T-helper 9 cell (primary cell): ENCODE results near the gene EFCAB9.

ENCODE experiments used
- DNase-seq: peaks from one replicate; pipeline ENCODE4 v3.0.0-alpha.2; 2020

The EFCAB9 gene

DNA sequence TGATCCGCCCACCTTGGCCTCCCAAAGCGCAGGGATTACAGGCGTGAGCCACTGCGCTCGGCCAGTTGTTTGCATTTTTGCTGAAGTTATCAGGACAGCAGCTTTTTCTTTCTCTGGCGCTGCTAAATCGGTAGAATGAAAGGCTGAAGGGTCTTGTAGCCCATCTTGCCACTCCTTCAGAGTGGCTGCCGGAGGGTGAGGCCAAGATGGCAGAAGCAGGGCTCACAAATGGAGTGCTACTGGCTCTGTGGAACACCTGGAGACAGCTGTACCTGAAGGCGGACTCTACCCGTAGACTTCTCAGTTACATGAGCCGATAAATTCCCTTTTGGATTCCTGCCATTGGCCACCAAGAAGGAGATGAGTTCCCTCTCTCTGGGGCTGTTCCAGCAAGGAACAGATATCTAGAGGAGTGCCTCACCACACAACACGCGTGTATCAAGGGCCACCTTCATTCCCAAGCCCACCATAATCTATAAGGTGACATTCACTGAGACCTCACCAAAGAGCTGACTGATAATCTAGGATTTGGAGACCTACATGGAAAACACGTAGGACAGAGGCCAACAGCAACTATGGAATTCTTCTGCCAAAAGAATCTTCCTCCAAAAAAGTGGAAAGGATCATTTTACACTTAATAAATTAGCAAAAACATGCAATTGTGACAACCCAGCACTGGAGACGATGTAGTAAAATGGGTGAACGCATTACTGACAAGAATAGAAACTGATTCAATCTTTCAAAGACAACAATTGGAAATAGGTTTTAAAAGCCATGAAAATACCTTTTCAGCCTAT is 27.7 kb upstream of the EFCAB9 start:
- no peak for DNase-seq

DNA sequence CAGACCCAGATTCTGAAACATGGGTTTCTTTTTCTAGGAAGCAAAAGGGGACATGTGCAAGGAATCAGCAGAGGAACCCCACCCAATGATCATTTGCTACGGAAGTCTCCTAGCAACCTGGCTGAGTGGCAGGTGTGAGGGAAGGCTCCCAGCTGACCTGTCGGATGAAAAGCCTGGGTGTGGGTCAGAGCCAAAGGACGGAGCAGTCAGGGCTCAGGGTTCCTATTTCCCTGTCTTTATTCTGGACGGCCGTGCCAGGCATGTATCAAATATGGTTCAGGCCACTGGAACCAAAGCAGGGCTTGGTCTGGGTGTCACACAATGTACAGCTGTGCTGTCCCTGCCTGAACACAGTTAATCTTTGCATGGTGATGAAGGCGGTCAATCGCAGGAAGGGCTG is 26.1 kb upstream of the EFCAB9 start:
- no peak for DNase-seq

DNA sequence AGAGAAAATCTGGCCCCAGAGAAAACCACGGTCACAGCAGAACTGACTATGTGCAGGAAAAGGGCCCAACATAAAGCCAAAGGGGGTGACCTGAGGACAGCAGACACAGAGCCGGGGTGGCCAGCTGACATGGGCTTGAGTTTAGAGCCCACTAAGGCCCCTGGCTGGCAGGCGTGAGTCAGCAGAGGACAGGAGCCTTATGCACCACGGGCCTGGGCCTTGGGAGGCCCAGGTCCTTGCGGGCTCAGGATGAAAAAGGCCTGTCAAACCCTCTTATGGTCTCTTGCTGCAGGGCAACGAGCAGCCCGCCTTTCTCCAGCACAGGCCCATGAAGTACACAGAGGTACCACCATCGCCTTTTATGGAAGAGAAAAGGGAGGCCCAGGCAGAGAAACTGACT is 25.7 kb upstream of the EFCAB9 start:
- DNase-seq: no peak

DNA sequence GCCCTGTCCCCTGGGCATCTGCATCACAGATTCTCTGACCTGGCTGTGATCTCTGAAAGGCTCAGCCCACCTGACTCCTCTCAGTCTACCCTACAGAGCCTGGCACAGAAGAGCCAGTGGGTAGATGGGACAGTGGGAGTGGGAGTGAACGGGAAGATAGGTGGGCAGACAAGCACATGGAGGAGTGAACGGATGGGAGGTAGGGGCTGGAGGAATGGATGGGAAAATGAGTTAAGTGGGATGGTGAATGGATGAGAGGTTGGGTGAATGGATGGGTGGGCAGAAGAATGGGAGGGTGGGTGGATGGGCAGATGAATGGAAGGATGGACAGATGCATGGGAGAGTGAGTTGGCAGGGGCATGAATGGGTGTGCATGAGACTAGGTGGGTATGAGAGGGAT is 24.8 kb upstream of the EFCAB9 start:
- no peak for DNase-seq

DNA sequence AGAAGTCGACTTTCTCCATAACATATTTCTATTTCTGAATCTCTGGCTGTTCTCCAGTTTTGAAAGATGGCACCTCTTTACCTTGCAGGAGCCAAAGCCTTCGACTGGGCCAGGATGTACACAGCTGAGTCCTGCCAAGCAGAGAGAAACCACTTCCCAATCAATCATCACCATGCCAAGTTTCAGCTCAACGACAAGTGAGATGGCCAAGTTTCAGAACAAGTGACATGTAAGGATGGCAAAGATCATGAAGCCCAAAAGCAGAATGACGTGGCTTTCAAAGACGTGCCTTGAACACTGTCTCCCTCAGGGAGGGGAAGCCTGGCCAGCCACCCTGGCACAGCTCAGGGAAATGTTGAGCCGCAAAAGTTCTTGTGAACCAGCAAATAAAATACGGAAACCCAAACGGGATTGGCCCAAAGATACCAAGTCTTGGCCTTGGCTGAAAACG is 23.7 kb upstream of the EFCAB9 start:
- no peak for DNase-seq

DNA sequence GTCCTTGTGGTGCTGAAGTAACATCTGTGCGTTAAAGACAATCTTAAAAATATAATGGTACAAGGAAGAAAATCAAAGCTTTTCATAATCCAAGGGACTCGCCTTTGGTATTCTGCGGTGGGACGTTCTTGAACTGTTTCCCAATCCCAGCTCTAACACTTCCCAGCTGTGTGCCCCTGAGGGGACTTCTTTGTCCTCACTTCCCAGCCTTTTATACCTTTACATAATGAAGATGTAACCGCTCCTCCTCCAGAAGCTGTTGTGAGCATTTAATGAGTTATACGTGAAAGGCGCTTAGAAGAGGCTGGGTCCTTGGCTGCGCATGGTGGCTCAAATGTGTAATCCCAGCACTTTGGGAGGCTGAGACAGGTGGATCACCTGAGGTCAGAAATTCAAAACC is 22.9 kb upstream of the EFCAB9 start:
- no peak for DNase-seq

DNA sequence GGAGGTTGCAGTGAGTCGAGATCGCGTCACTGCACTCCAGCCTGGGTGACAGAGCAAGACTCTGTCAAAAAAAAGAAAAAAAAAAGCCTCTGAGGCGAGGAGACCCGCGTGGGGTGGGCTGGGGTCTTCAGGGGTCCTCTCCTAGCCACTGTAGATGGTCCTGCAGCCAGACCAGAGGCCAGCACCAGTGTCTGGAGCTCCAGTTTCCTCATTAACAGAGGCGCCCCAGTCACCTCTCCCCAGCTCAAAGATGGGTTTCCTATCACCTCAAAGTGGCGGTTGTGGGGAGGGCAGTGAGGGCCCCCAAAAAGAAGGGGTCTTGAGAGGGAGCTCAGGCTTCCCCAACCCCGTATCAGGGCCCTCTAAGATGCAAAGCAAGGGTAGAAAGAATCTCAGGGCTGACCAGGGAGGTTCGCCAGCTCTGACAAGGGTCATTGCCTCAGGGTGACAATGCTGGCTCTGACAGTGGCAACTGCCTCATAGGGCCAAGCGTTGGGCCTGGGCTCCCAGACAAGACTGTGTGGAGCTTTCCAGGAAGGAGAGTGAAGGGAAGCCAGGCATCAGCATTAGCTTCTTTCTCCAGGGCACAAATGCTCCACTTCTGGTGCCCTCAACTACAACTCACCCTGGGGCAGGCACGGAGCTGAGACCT is 20.9 kb upstream of the EFCAB9 start:
- DNase-seq: no peak

DNA sequence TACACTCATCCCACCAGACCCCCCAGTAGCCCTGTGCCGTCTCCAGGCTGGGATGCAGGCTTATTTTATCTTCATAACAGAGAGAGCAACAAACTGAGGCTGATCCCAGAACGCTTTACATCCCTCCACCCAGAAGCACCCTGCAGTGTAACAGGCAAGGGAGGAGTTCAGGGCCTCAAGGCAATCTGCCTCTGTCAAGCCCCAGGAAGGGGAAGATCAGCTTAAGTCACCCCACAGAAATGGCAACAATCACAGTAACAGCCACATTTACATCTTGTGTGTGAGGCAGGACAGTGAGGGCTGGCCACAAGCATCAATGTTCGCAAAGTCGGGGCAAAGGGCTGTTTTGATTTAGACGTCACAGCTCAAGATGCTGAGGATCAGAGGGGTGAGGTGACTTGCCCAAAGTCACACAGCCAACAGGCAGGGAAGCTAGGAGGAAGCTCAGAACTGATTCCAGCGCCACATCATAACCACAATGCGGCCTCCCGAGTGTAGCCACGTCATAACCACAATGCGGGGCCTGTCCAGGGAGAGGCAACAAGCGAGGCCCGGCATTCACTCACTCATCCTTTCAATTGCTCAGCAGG is 20.3 kb upstream of the EFCAB9 start:
- peak; percentile 54 for DNase-seq

DNA sequence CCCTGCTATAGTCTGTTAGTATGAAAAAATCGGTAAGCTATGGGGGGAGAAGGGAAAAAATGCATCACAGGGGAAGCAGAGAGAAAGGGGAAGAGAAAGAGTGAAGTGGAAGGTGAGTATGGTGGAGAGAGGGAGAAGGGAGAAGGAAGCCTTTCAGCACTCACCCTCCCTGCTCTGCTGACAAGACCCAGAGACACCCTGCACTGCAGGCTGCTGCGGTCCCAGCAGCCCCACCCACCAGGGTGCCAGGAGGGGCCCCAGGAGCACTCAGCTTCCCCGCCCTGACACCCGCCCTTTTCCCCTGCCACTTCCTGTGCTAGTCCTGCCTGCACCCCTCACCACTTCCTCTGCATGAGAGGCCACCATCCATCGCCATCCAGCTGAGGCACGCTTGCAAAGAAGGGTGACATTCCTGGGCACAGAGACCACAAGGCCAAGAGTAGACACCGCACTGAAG is 18.7 kb upstream of the EFCAB9 start:
- DNase-seq: peak; percentile 83

DNA sequence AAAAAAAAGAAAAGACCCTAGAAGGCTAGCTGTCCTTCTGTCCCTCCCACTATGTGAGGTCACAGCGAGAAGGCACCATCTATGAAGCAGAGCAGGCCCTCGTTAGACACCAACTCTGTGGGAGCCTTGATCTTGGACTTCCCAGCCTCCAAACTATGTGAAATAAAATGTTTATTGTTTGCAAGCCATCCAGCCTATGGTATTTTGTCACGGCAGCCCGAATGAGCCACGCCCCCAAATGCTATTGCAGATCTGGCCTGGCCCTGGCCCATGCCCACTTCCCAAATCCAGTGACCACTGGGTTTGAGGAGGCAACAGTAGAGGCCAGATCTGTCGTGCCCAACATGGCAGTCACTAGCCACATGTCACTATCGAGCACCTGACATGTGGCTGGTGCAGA is 16.8 kb upstream of the EFCAB9 start:
- DNase-seq: no peak

DNA sequence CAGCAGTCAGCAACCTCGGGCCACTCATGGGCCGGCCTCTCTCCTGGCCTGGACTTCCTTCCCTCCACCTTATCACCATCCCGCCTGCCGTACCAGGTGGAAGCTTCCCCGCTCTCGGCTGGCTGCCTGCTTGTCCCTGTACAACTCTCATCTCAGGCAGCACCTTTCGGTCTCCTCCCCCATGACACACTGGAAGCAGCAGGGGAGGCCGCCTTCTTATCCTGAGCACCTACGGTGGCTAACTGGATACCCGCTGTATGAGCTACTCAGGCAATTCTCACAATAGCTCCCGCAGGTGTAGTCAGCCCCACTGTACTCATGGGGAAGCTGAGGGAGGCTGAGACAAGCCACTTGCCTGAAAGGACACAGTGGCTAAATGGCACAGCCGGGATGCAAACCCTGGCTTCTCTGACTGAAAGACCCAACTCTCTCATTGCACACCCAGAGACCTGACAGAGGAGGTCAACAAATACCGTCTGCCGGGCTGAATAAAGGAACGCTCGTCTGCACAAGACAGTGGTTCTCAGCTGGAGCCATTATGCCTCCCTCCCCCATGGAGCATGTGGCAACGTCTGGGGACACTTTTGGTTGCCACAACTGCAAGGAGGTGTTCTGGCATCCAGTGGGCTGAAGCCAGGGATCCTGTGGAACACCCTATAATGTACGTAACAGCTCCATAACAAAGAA is 15.5 kb upstream of the EFCAB9 start:
- DNase-seq: peak; percentile 44

DNA sequence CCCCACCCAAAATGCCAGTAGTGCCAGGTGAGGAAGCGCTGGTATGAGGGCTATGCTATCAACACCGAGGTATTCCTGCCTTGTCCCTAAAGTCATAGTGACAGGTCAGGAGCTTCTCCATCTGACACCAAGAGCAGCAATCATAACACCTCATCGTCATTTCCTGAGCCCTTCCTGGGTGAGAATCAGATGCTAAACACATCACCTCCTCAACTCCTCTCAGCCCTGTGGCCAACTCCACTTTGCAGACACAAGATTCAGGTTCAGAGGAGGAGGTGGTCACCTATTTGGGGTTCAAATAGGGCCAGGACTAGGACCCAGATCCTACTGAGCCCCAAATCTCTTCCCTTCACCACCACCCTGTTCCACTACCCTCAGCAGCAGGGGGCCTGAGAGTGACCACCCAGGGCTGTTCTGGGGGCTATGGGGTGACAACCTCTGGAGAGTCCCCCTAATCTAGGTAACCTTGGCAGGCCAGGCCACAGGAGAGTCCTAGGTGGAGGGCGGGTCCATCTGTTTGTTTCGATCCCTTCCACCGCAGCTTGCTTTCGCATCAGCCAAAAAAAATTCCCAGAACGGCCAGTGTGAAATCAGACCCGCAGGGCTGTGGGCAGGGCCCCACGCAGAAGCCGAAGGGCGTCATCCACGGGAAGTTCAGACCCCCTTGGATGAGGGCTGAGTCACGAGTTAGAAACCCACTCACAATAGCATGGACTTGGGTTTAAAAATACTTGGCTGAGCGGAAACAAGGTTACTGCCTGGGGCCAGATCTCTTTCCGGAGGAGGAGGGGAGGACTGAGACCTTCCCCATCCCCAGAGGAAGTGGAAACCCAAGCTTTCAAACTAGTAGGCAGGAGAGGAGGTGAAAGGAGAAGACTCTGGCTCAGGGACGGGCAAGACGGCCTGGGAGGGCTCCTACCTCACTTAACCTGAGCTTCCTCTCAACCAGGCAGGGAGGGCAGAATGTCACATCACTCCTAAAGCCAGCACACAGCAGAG is 14.7 kb upstream of the EFCAB9 start:
- peak; percentile 42 for DNase-seq

DNA sequence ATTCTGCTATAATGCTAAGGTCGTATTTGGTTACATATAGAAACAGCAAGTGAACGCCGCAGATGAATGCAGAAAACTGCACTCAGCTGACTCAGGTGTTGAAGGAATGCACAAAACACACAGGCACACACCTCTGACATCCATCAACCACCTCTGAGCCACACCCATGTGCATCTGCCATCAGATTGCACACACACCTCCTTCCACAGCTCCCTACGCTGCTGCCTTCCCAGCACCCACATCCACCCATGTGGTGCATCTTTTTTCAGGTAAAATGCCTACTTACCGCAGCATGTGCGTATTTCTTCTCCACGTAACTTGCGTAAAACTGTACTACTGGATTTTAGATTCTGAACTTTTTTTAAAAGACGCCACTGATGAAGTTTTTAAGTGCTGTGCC is 13.0 kb upstream of the EFCAB9 start:
- DNase-seq: peak; percentile 34

DNA sequence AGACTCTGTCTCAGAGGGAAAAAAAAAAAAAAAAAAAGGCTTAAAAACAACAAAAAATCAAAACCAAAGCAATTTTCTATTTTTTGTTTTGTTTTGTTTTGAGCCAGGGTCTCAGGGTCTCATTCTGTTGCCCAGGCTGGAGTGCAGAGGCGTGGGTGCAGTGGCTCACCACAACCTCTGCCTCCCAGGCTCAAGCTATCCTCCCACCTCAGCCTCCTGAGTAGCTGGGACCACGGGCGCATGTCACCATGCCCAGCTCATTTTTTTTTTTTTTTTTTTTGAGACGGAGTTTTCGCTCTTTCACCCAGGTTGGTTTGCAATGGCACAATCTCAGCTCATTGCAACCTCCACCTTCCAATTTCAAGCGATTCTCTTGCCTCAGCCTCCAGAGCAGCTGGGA is 11.7 kb upstream of the EFCAB9 start:
- no peak for DNase-seq

DNA sequence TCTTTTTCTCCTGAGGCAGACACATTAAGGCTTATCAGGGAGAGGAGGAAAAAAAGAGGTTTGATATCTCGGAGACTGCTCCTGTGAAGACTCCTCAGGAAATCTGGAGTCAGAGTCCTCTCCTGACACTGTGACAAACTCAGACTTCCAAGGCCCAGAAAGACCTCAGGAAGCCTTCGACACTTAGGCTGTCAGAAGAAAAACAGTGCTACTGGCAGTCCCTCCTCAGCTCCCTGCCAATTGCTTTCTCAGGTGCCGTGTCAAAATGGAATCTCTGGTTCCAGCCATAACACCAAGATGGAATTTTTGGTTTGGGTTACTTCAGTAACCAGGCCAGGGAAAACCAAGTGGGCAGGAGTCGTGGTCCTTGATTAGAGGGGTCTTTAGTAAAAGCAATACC is 10.1 kb upstream of the EFCAB9 start:
- no peak for DNase-seq

DNA sequence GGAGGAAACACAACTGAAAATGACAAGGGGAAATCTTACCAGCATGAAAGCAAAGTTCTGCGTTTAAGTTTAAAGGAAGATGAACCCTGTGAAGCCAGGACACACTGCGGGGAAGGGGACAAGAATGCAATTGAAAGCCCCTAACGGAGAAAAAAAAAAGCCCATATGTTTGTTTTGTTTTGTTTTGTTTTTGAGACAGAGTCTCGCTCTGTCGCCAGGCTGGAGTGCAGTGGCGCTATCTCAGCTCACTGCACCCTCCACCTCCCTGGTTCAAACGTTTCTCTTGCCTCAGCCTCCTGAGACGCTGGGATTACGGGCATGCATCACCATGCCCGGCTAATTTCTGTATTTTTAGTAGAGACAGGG is 8.9 kb upstream of the EFCAB9 start:
- DNase-seq: no peak

DNA sequence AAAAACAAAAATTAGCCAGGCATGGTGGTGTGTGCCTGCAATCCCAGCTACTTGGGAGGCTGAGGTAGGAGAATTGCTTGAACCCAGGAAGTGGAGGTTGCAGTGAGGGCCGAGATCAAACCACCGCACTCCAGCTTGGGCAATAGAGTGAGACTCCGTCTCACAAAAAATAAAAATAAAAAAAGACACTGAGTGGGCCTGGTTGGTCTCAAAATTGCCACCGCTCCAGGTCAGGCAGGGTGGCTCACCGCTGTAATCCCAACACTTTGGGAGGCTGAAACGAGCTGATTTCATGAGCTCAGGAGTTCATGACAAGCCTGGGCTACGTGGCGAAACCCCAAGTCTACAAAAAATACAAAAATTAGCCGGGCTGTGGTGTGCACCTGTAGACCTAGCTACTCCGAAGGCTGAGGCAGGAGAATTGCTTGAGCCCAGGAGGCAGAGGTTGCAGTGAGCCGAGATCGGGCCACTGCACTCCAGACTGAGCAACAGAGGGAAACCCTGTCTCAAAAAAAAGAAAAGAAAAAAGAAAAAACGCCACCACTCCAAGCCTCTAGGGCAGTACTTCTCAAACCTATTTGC is 7.8 kb upstream of the EFCAB9 start:
- DNase-seq: no peak

DNA sequence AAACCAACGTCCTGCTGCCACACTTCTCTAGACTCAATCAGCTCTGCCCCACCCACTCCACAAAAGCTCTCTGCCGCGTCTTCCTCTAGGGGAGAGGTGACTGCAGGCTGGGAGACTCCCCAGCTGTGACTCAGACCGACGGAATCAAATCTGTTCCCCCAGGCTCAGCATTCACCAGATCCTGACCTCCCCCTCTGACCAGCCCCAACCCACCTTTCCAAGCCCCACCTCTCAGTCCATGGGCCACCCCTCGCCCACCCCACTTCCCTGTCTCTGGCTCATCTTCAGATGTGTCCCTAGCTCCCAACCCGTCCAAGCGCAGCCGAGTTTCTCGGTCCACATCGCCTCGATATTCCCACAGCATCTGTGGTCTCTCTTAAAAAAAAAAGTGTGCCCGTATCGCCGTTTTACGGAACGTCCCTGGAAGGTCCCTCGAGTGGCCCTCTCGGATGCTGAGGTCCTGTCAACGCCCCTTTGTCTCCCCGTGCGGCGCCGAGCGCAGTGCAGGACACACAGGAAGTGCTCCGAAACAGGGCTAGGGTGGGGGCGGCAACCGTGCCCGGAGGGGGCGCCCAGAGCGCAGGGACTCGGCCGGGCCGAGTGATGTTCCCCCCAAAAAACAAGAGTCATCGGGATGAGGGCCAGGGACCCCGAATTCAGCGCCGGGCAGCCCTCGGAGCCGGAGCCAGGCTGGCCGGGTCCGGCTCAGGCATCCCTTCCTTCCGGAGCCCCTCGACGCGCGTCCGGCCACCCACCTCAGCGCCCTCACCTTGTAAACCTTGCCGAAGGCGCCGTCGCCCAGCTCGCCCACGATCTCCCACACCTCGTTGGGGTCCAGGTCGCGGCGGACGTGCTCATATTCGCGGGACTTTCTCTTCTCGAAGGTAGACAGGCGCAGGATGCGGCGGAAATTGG is 6.6 kb upstream of the EFCAB9 start:
- DNase-seq: peak; percentile 64

DNA sequence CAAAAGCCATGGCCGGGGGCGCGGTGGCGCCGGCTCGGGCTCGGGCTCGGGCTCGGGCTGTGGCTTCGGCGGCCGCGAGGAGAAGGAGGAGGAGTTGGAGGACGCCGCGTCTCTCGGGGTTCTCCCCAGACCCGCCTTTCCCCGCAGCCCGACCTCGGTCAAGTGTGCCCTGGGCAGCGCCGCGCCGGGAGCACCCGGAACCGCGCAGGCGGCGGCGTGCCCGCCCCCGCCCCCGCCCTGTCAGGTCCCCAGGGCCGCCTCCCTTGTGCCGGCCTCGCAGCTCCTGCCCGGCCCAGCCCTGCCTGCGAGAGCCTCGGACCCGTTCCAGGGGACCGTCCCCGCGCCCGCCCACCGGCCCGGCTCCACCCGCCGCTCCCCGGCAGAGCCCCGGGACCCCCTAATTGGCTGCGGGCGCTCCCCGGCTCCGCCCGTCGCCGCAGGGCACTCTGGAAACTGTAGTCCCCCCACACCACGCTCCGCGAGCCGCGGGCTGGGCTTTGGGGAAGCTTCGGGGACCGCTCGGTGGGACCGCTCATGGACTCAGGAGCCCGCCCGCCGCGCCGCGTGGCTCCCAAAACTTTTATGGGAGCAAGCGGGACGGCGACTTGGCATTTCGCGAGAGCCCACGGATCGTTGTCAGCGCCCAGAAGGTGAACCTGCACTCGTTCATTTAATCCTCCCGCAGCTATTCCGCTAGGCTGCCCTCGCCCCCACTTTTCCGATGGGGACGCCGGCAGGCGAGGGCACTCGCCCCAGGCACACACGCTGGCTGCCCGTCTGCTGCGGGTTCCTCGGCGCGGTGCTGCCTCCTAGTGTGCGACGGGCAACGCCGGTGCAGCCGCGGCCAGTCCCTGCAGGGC is 5.7 kb upstream of the EFCAB9 start, which contains the start of gene STK10:
Gene STK10, minus strand, starts transcription at position 192 of the 860 bp plus-strand sequence. Its CDS starts 182 bp downstream, at position 10.
- peak; percentile 85 for DNase-seq
